Hepatocyte (in vitro differentiated cells): Measurements from ENCODE around the gene G6PC1.

Experiments
- CTCF ChIP-seq: fragments of 200-600 bp; sonication (generic); IDR thresholded peaks from 2 replicates; pipeline ENCODE4 v1.5.1; 2016; ENCODE audit warnings: antibody characterized with exemption, mild to moderate bottlenecking; ENCODE audit not compliant: poor library complexity
- EZH2phosphoT487 ChIP-seq: fragments of 200-600 bp; sonication (generic); IDR thresholded peaks from one replicate; pipeline ENCODE4 v1.6.1; 2018; ENCODE audit warnings: antibody characterized with exemption, mild to moderate bottlenecking, low read depth, moderate library complexity; ENCODE audit not compliant: unreplicated experiment, severe bottlenecking

GRCh38 chr17:42850954-42851353, 49.6 kb upstream of the G6PC1 start, which contains the start of gene AOC3:
- no peak for TF ChIP-seq CTCF
- TF ChIP-seq EZH2phosphoT487: no peak
